IMR-90 (cell line): ENCODE results near the gene CAMK2D. TPM values are rescaled to one million over a fixed set of nuclear protein-coding genes. Genes with fewer than 3 reads are reported as not detected.

Experiments used
- ATAC-seq: fragments of 200-7000 bp; cut with Tn5 transposase; 2 replicates; pipeline ENCODE4 v1.9.1; 2020; ENCODE audit warnings: low read depth, mild to moderate bottlenecking, moderate library complexity
- BruUV-seq: library from RNA; stranded (reverse); fragments of 400-500 nt; replicated peaks from 2 replicates; lab custom pipeline; 2021; lab: Mats Ljungman, UMichigan
- CTCF ChIA-PET: fragments of 300-600 bp; formaldehyde crosslinking; extraction: SDS; loops from one replicate; lab custom pipeline; 2021; ENCODE audit warnings: antibody characterized with exemption; lab: Yijun Ruan, JAX
- POLR2A ChIA-PET: fragments of 300-600 bp; sonication (Branson Sonifier 250); formaldehyde crosslinking; loops from one replicate; lab custom pipeline; 2022; ENCODE audit warnings: antibody characterized with exemption; ENCODE audit not compliant: unreplicated experiment; lab: Charles Lee
- DNase-seq: peaks from one replicate; pipeline ENCODE4 v3.0.0; 2013
- H2AFZ ChIP-seq: replicated peaks from 2 replicates; pipeline ENCODE3; 2013; ENCODE audit warnings: low read length, mild to moderate bottlenecking; ENCODE audit not compliant: poor library complexity
- H2AK5ac ChIP-seq: 2 replicates; pipeline ENCODE4 v1.6.1; 2013; ENCODE audit warnings: low read depth, low read length, inconsistent platforms
- H2AK9ac ChIP-seq: replicated peaks from 2 replicates; pipeline ENCODE3; 2013; ENCODE audit warnings: mild to moderate bottlenecking, low read depth, low read length, moderate library complexity; ENCODE audit not compliant: poor library complexity
- H2BK120ac ChIP-seq: 2 replicates; pipeline ENCODE4 v1.6.1; 2013; ENCODE audit warnings: low read depth, low read length, inconsistent platforms
- H2BK15ac ChIP-seq: 3 replicates; pipeline ENCODE4 v1.6.1; 2013; ENCODE audit warnings: low read depth, low read length, inconsistent platforms
- H2BK20ac ChIP-seq: 2 replicates; pipeline ENCODE4 v1.6.1; 2013; ENCODE audit warnings: low read depth, mild to moderate bottlenecking, inconsistent platforms, low read length, moderate library complexity
- H2BK5ac ChIP-seq: 2 replicates; pipeline ENCODE4 v1.6.1; 2013; ENCODE audit warnings: mild to moderate bottlenecking, low read depth, low read length, inconsistent platforms; ENCODE audit not compliant: poor library complexity, severe bottlenecking
- H3K14ac ChIP-seq: replicated peaks from 2 replicates; pipeline ENCODE4 v1.6.1; 2013; ENCODE audit warnings: low read depth, low read length, inconsistent platforms
- H3K18ac ChIP-seq: 2 replicates; pipeline ENCODE4 v1.6.1; 2013; ENCODE audit warnings: low read depth, low read length, control low read depth
- H3K23ac ChIP-seq: 2 replicates; pipeline ENCODE4 v1.6.1; 2013; ENCODE audit warnings: low read depth, low read length, inconsistent platforms
- H3K27ac ChIP-seq: 2 replicates; pipeline ENCODE4 v1.5.1; 2013; ENCODE audit warnings: mild to moderate bottlenecking, control low read depth, low read length; ENCODE audit not compliant: insufficient read depth
- H3K27me3 ChIP-seq: 2 replicates; pipeline ENCODE4 v1.6.1; 2013; ENCODE audit warnings: low read length; ENCODE audit not compliant: control insufficient read depth, insufficient read depth
- H3K36me3 ChIP-seq: 2 replicates; pipeline ENCODE4 v1.6.1; 2013; ENCODE audit warnings: low read length, mixed read lengths; ENCODE audit not compliant: control insufficient read depth, insufficient read depth
- H3K4ac ChIP-seq: 2 replicates; pipeline ENCODE4 v1.6.1; 2013; ENCODE audit warnings: low read depth, low read length, inconsistent platforms
- H3K4me1 ChIP-seq: 2 replicates; pipeline ENCODE4 v1.6.1; 2013; ENCODE audit warnings: low read length, mixed read lengths; ENCODE audit not compliant: control insufficient read depth, insufficient read depth
- H3K4me2 ChIP-seq: 2 replicates; pipeline ENCODE4 v1.6.1; 2013; ENCODE audit warnings: low read depth, mild to moderate bottlenecking, control low read depth, low read length, moderate library complexity
- H3K4me3 ChIP-seq: 2 replicates; pipeline ENCODE4 v1.5.1; 2013; ENCODE audit warnings: low read depth, mild to moderate bottlenecking, control low read depth, low read length, moderate library complexity; ENCODE audit not compliant: insufficient read depth
- H3K56ac ChIP-seq: 2 replicates; pipeline ENCODE4 v1.6.1; 2013; ENCODE audit warnings: low read length, inconsistent platforms; ENCODE audit not compliant: insufficient read depth; ENCODE audit errors: extremely low read depth
- H3K79me1 ChIP-seq, 2 experiments: 2 replicates each; pipeline ENCODE4 v1.6.1; 2013; ENCODE audit warnings: low read length in 2 of 2, inconsistent platforms in 1 of 2, low read depth in 1 of 2
- H3K9ac ChIP-seq: 2 replicates; pipeline ENCODE4 v1.6.1; 2013; ENCODE audit warnings: low read depth, low read length, control low read depth
- H3K9me1 ChIP-seq: 2 replicates; pipeline ENCODE4 v1.6.1; 2013; ENCODE audit warnings: low read length, inconsistent platforms; ENCODE audit not compliant: insufficient read depth
- H3K9me3 ChIP-seq: 2 replicates; pipeline ENCODE4 v1.6.1; 2013; ENCODE audit warnings: low read length; ENCODE audit not compliant: control insufficient read depth, insufficient read depth
- H4K20me1 ChIP-seq: 2 replicates; pipeline ENCODE4 v1.6.1; 2013; ENCODE audit warnings: low read length, inconsistent platforms; ENCODE audit not compliant: insufficient read depth
- H4K5ac ChIP-seq: 2 replicates; pipeline ENCODE4 v1.6.1; 2013; ENCODE audit warnings: mild to moderate bottlenecking, low read depth, low read length, control low read depth
- H4K8ac ChIP-seq, 2 experiments: 2 replicates each; pipeline ENCODE4 v1.6.1; 2013; ENCODE audit warnings: low read depth in 2 of 2, low read length in 2 of 2, control low read depth in 1 of 2, inconsistent platforms in 1 of 2
- H4K91ac ChIP-seq: 2 replicates; pipeline ENCODE4 v1.6.1; 2013; ENCODE audit warnings: low read depth, low read length, inconsistent platforms; ENCODE audit not compliant: insufficient read depth
- CEBPB ChIP-seq: IDR thresholded peaks from 2 replicates; pipeline ENCODE4 v1.6.1; 2012; ENCODE audit warnings: low read depth, low read length, improper control_type of control experiment
- CHD1 ChIP-seq: IDR thresholded peaks from 2 replicates; pipeline ENCODE4 v1.6.1; 2012; ENCODE audit warnings: low read depth, low read length, improper control_type of control experiment
- CTCF ChIP-seq: conservative IDR thresholded peaks from 2 replicates; pipeline ENCODE4 v1.5.1; 2012; ENCODE audit warnings: mild to moderate bottlenecking, low read depth, low read length, improper control_type of control experiment
- ELK1 ChIP-seq: fragments of 150-350 bp; IDR thresholded peaks from 2 replicates; pipeline ENCODE4 v1.6.1; 2016; ENCODE audit warnings: low read depth, mild to moderate bottlenecking, low read length, moderate library complexity, borderline replicate concordance
- MAFK ChIP-seq: IDR thresholded peaks from 2 replicates; pipeline ENCODE4 v1.6.1; 2012; ENCODE audit warnings: low read depth, low read length, improper control_type of control experiment
- MXI1 ChIP-seq: IDR thresholded peaks from 2 replicates; pipeline ENCODE4 v1.6.1; 2012; ENCODE audit warnings: low read depth, mild to moderate bottlenecking, low read length, moderate library complexity, borderline replicate concordance
- RAD21 ChIP-seq: IDR thresholded peaks from 2 replicates; pipeline ENCODE4 v1.6.1; 2012; ENCODE audit warnings: low read length, improper control_type of control experiment
- RFX5 ChIP-seq: IDR thresholded peaks from 2 replicates; pipeline ENCODE4 v1.8.0; 2012; ENCODE audit warnings: low read depth, mild to moderate bottlenecking, low read length, moderate library complexity
- SMC3 ChIP-seq: fragments of 150-350 bp; IDR thresholded peaks from 2 replicates; pipeline ENCODE4 v1.6.1; 2016; ENCODE audit warnings: low read depth, mild to moderate bottlenecking, antibody characterized with exemption, low read length, moderate library complexity
- WGBS, 2 experiments: methylation state at CpG; one replicate each; pipeline versions ENCODE4 v1.1.5 to v1.1.7; 2013; ENCODE audit warnings: missing lambda C conversion rate in 2 of 2; ENCODE audit not compliant: insufficient read length in 1 of 2; ENCODE audit errors: extremely low coverage in 2 of 2; 5-methylcytosine and 5-hydroxymethylcytosine counted together
- dilution Hi-C: fragments of 300-500 bp; cut with HindIII; formaldehyde crosslinking; loops from one replicate; pipeline ENCODE4 v1.14.3; 2018; ENCODE audit warnings: low sequenced_read_pairs; ENCODE audit not compliant: unreplicated experiment
- in situ Hi-C: fragments of 300-500 bp; cut with MboI; formaldehyde crosslinking; loops from 3 replicates; pipeline ENCODE4 v1.14.3; 2019; ENCODE audit warnings: low sequenced_read_pairs, inconsistent platforms, mixed read lengths
- intact Hi-C: fragments of 100-400 bp; cut with micrococcal nuclease; formaldehyde crosslinking; loops from 2 replicates; pipeline ENCODE4 v1.10.0; 2022
- polyA plus RNA-seq, 3 experiments: library from polyadenylated mRNA; depleted of rRNA; stranded (reverse); fragments of >200 nt; gene quantifications; 2 replicates each; pipeline ENCODE4 v1.2.3, GENCODE V29; 2012; ENCODE audit warnings: low replicate concordance in 1 of 3
- total RNA-seq: library from RNA; depleted of rRNA; stranded (reverse); fragments of >200 nt; gene quantifications from 2 replicates; pipeline ENCODE4 v1.2.3, GENCODE V29; 2012

Gene CAMK2D
- total and polyA plus RNA-seq, 2 of the 4 experiments (the other 2 are of a cell fraction), result 44.6 to 156 TPM

- DNase-seq (no peak), ATAC-seq (no peak)
- Histone ChIP-seq H4K20me1 (peaks cover 5% of the 10 kb centered on the region; the same call in 1 of the 2 replicates), H3K9ac (no peak overlapping the region), H3K18ac (no peak overlapping the region), H2BK20ac (no peak overlapping the region), H3K4me2 (no peak overlapping the region), H3K23ac (no peak overlapping the region), H2BK15ac (no peak overlapping the region), H3K9me1 (peaks cover 7% of the 10 kb centered on the region; the same call in 1 of the 2 replicates), H2AK5ac (no peak overlapping the region), H4K8ac (no peak overlapping the region), H3K9me3 (no peaks in the 10 kb centered on the region), H4K91ac (no peak overlapping the region), H3K4ac (no peak overlapping the region), H3K14ac (no peak overlapping the region), H2BK120ac (no peak overlapping the region), H4K5ac (no peak overlapping the region), H3K36me3 (no peaks in the 10 kb centered on the region), H3K4me1 (peaks cover 11% of the 10 kb centered on the region), H2AK9ac (no peak overlapping the region), H3K27ac (no peak overlapping the region), H3K56ac (no peak overlapping the region), H2BK5ac (no peak overlapping the region), H2AFZ (no peak overlapping the region), H3K27me3 (no peaks in the 10 kb centered on the region), H3K4me3 (no peak overlapping the region), H3K79me1 (peaks cover 24 to 36% of the 10 kb centered on the region in 2 experiments; a peak in 3 of 4 replicates)
- in situ Hi-C loops (no loop called here), intact Hi-C loops (no loop called here), dilution Hi-C loops (no loop called here)
- TF ChIP-seq MXI1, result no peak
- TF ChIP-seq SMC3, result no peak
- no peak for TF ChIP-seq MAFK
- no peak for TF ChIP-seq RFX5
- TF ChIP-seq CHD1, result no peak
- no peak for TF ChIP-seq ELK1
- no peak for TF ChIP-seq CEBPB
- no peak for TF ChIP-seq RAD21
- TF ChIP-seq CTCF, result no peak
- CTCF ChIA-PET, result no interaction called here
- no TSS peak for BruUV-seq
- no CpG with 5 or more reads among the region's 2 CpGs for WGBS, 2 experiments
- POLR2A ChIA-PET, result no interaction called here
Measured at GRCh38 chr4:113587156-113587555, 174.4 kb downstream of the CAMK2D start.
